Anterior cingulate cortex (tissue), 58 donors: ENCODE measurements around the gene ASTN2.
"Not testable (repeated sequence)": the region's sequence is repeated elsewhere in the genome, so short reads cannot be mapped to it uniquely, and the experiment has no call there.

Experiments used
- DNase-seq, 58 donors: peaks; one replicate each; lab custom pipeline; 2025; lab: John Stamatoyannopoulos, UW

The ASTN2 gene

GRCh38 chr9:116468793-116469527 is 945.9 kb downstream of the ASTN2 start:
- DNase-seq, result no peak

DNA sequence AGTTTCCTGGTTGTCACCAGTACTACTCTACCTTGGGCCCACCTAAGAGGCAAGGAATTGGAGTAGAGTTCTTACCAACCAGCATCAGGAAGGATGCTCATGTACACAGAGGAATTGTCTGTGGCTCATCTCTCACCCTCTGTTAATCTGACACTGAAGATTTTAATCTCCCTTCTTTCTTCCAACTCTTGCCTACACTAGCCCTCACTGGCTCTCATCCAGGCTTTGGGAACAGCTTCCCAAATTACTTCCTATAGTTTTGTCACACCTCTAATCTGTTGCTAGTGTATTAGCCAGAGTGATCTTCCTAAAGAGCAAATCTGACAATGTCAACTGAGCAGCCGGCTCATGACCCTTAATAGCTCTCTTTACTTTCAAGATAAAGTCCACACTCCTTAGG is 946.5 kb downstream of the ASTN2 start:
- no peak for DNase-seq

- no peak for DNase-seq
These were observed 947.0 kb downstream of the ASTN2 start for GRCh38 chr9:116467740-116468351.

DNA sequence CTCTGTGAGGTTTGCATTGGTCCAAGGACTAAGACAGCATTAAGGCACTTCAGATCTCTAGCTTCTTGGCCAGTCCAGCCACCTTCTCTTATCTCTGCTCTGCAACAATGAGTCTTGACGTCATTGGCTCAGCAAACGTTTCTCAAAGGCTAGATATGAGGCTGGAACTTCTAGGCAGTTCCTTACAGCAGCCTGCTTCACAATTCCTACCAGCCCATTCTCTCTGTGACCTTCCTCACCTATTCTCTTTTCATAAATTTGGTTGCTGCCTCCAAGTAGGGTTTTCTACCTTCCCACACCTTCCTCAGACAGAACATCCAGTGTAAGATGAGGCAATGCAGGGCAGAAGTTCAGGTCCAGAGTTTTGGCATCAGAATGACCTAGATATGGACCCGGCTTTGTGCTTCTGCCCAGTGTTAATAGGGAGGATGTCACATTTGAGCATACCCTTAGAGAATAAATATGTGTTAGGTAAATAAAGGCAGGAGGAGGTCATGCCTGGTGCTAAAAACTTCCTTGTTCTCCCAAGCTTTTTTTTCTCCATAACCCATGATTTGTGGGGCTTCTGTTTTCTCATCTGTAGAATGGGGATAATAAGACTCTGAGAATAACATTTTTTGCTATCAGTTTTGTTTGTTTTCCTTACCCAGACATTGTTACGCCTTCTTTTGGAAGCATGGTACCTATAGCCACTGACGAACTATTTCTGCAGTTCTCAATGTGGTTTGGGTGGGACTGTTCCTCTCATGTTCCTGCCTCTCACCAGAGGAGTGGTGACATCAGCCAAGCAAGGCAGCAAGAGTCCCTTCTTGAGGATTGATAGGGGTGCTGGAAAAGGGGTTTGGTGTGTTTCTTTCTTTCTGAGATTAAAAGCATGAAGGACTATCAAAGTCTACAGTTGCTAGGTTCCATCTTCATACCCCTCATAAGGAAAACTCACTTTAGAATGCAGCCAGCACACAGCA is 948.3 kb downstream of the ASTN2 start:
- DNase-seq, result no peak

- DNase-seq, result no peak
These were observed 949.1 kb downstream of the ASTN2 start for GRCh38 chr9:116465576-116466270.

DNA sequence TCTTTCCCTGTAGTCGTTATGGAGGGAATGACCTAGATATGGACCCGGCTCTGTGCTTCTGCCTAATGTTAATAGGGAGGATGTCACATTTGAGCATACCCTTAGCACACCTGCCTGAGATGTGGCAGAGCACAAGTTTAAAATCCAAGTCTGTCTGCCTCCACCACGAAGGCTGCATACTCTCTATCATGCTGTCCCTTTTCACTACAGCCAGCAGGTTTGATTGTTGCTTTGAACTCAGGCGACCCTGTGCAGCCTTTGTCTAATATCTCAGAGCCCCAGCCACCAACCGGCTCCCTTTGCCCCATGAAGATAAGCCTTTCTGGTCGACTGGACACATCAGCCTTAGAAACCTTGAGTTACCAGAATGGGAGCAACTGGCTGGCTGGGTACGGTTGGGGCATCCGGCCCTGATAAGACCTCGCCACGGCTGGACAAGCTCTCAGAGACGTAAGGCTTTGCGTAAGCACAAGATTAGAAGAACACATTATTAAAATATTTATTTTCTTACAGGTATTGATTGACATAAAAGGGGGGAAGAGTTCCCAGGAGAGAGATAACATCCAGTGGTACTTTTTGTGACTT is 949.8 kb downstream of the ASTN2 start:
- no peak for DNase-seq

- DNase-seq, result no peak
These were observed 950.4 kb downstream of the ASTN2 start for GRCh38 chr9:116464423-116464822.

- DNase-seq, result no peak
These were observed 953.2 kb downstream of the ASTN2 start for GRCh38 chr9:116461632-116462031.

GRCh38 chr9:116460026-116460425 is 954.8 kb downstream of the ASTN2 start:
- no peak for DNase-seq

DNA sequence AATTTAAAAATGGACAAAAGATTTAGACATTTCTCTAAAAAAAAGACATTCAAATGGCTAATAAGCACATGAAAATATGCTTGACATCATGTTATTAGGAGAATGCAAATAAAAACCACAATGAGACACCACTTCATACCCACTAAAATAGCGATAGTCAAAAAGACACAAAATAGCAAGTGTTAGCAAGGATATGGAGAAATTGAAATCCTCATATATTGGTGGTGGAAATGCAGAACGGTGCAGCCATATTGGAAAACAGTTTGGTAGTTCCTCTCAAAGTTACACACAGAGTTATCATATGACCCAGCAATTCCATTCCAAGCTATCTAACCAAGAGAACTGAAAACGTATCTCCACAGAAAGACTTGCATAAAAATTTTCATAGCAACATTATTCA is 955.3 kb downstream of the ASTN2 start:
- no peak for DNase-seq

DNA sequence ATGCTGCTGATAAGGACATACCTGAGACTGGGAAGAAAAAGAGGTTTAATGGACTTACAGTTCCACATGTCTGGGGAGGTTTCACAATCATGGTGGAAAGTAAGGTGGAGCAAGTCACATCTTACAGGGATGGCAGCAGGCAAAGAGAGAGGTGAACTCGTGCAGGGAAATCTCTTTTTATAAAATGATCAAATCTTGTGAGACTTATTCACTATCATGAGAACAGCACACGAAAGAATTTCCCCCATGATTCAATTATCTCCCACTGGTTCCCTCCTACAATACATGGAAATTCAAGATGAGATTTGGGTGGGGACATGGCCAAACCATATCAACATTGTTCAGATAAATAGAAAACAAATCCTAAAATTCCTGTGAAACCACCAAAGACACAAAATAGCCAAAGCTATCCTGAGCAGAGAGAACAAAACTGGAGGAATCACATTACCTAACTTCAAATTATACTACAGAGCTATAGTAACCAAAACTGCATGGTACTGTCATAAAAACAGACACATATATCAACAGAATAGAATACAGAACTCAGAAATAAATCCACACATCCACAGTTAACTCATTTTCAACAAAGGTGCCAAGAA is 958.3 kb downstream of the ASTN2 start:
- no peak for DNase-seq

DNA sequence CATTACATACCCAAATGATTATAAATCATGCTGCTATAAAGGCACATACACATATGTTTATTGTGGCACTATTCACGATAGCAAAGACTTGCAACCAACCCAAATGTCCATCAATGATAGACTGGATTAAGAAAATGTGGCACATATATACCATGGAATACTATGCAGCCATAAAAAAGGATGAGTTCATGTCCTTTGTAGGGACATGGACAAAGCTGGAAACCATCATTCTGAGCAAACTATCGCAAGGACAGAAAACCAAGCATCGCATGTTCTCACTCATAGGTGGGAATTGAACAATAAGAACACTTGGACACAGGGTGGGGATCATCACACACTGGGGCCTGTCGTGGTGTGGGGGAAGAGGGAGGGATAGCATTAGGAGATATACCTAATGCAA is 960.3 kb downstream of the ASTN2 start:
- DNase-seq, result not testable (repeated sequence)

GRCh38 chr9:116453785-116454184 is 961.1 kb downstream of the ASTN2 start:
- no peak for DNase-seq

- no peak for DNase-seq
These were observed 962.2 kb downstream of the ASTN2 start for GRCh38 chr9:116452634-116453033.

- DNase-seq, result no peak
These were observed 962.6 kb downstream of the ASTN2 start for GRCh38 chr9:116452227-116452626.

DNA sequence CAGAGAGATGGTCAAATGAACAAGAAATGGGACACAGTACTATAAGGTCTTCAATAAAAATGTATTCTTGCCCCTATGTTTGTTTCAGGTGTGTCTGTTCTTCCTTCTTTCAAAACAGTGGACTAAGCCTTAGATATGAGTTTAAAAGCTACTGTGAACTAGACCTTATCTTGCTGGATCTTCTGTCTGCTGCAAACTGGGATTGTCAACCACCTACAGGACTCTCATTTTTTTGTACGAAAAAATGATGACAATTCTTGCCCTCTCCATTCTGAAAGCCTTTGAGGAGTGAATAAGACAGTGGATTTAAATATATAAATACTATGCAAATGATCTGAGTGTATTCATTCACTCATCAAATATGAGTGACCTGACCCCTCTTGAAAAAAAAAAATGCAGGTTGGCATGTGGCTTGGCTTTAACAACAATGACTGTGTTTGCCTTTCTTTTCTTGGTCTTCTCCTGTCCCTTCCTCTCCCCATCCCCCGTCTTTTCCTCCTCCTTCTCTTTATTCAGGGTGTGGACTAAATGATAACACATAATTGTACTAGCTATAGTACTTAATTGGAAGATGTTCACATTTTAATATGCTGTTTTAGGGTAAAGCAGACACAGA is 963.2 kb downstream of the ASTN2 start:
- DNase-seq, result no peak

DNA sequence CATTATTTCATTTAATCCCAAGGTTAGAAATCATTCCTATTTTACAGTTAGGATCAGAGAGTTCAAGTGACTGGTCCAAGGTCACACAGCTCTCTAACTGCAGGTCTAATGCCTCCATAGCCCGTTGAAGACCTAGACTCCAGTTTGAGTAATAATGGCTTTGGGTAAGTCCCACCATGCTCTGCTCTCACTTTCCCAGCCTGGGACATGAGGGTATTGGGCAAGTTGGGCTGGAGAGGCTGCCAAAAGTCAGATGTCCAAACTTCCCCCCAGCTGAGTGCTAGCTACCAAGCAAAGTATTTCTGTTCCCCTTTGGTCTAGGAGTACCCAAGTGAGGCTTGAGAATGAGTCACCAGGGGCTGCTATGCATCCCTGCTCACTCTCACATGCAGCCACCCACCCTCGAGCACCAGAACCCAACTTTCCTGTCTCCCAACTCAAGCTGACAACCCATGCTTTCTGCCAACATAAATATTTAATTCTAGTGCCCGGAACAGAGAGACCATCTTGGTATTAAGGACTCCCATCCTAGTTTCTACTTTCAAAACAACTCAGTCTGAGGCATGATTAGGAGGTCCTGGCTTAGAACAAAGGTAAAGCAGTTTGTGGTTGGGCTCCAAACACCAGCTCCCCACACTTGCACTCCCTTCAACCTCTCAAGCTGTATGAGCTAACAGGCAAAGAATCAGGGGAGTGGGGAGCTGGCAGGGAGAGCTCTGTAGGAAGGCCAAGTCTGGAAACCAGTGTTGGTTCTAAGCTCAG is 964.3 kb downstream of the ASTN2 start:
- DNase-seq, result no peak

DNA sequence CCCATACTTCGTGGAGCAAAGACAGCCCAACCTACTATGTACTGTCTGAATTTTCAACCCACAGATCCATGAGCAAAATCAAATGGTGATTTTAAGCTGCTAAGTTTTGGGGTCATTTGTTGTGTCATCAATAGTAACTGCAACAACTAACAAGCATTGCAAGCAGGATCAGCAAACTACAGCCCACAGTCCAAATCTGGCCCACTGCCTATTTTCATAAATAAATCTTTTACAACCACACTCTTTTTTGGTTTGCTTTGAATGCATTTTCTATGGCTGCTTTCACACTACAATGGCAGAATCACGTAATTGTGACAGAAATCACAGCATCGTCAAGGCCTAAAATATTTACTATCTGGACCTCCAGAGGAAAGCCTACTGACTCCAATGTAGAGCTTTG is 964.9 kb downstream of the ASTN2 start:
- no peak for DNase-seq

DNA sequence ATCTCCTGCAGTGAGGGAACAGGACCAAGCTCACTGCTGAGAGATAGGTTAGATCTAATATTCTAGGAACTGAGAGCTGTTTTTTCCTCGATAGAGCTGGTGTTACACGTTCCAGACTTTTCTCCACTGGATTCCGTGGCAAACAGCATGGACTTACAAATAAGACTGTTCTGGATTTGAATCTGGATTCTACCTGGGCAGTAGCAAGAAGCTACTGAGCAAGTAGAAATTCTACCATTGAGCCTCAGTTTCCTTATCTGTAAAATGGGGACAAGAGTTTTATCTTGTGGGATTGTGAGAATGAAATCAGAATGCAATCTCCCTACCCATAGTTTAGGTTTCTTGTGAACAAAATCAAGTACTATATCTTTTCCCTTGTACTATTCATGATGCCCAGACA is 966.4 kb downstream of the ASTN2 start:
- DNase-seq, result no peak
